ENCODE data around the gene EBF4.
A peak's percentile ranks its signal among the peaks of the same experiment; 100 is the strongest.

The EBF4 gene

GRCh38 chr20:2752567-2753460 is 60.2 kb downstream of the EBF4 start:
- peak; percentile 90 for TF ChIP-seq CTCF (IDR thresholded peaks at IDR 0.05; ENCODE audit: low read depth, low read length)
- no peak for TF ChIP-seq EZH2phosphoT487 (IDR thresholded peaks at IDR 0.05; ENCODE audit: low read depth)
- Histone ChIP-seq H3K4me3 (ENCODE audit: low read length) (peak overlapping the region; percentile 57), H3K79me2 (ENCODE audit: low read length) (no peaks in the 10 kb centered on the region), H3K27me3 (ENCODE audit: low read depth, low read length) (peaks cover 48% of the 10 kb centered on the region), H2AFZ (ENCODE audit: low read depth, low read length) (no peak overlapping the region), H3K9me3 (ENCODE audit: insufficient read depth, low read length) (no peaks in the 10 kb centered on the region), H3K36me3 (replicated peaks; ENCODE audit: low read depth, low read length) (no peaks in the 10 kb centered on the region), H4K20me1 (ENCODE audit: insufficient read depth, low read length) (no peaks in the 10 kb centered on the region), H3K4me1 (ENCODE audit: low read length) (peaks cover 29% of the 10 kb centered on the region), H3K9ac (ENCODE audit: low read length) (no peak overlapping the region), H3K4me2 (ENCODE audit: low read length) (peak overlapping the region; percentile 57), H3K27ac (ENCODE audit: low read length) (no peak overlapping the region)

- peaks cover 24% of the 10 kb centered on the region for H3K4me1 ChIP-seq (ENCODE audit: low read length)
- H3K4me2 ChIP-seq (ENCODE audit: low read length) = peak overlapping the region; percentile 57
- no peak for TF ChIP-seq EZH2phosphoT487 (IDR thresholded peaks at IDR 0.05; ENCODE audit: low read depth)
- no peak for TF ChIP-seq CTCF (IDR thresholded peaks at IDR 0.05; ENCODE audit: low read depth, low read length)
- no peak overlapping the region for H3K9ac ChIP-seq (ENCODE audit: low read length)
- no peak overlapping the region for H3K27ac ChIP-seq (ENCODE audit: low read length)
- H3K9me3 ChIP-seq (ENCODE audit: insufficient read depth, low read length) = no peaks in the 10 kb centered on the region
- H2AFZ ChIP-seq (ENCODE audit: low read depth, low read length) = no peak overlapping the region
- peaks cover 47% of the 10 kb centered on the region for H3K27me3 ChIP-seq (ENCODE audit: low read depth, low read length)
- no peaks in the 10 kb centered on the region for H3K79me2 ChIP-seq (ENCODE audit: low read length)
- H3K4me3 ChIP-seq (ENCODE audit: low read length) = no peak overlapping the region
- H4K20me1 ChIP-seq (ENCODE audit: insufficient read depth, low read length) = no peaks in the 10 kb centered on the region
- H3K36me3 ChIP-seq (replicated peaks; ENCODE audit: low read depth, low read length) = no peaks in the 10 kb centered on the region
Observed at GRCh38 chr20:2753461-2754040, 61.0 kb downstream of the EBF4 start.

GRCh38 chr20:2754424-2754823 is 61.8 kb downstream of the EBF4 start:
- H3K4me2 ChIP-seq (ENCODE audit: low read length) = no peak overlapping the region
- H4K20me1 ChIP-seq (ENCODE audit: insufficient read depth, low read length) = no peaks in the 10 kb centered on the region
- H3K9me3 ChIP-seq (ENCODE audit: insufficient read depth, low read length) = no peaks in the 10 kb centered on the region
- H3K79me2 ChIP-seq (ENCODE audit: low read length) = no peaks in the 10 kb centered on the region
- H3K27ac ChIP-seq (ENCODE audit: low read length) = no peak overlapping the region
- no peak overlapping the region for H3K4me3 ChIP-seq (ENCODE audit: low read length)
- no peak overlapping the region for H2AFZ ChIP-seq (ENCODE audit: low read depth, low read length)
- TF ChIP-seq CTCF (IDR thresholded peaks at IDR 0.05; ENCODE audit: low read depth, low read length) = no peak
- no peak for TF ChIP-seq EZH2phosphoT487 (IDR thresholded peaks at IDR 0.05; ENCODE audit: low read depth)
- H3K36me3 ChIP-seq (replicated peaks; ENCODE audit: low read depth, low read length) = no peaks in the 10 kb centered on the region
- H3K9ac ChIP-seq (ENCODE audit: low read length) = no peak overlapping the region
- peaks cover 15% of the 10 kb centered on the region for H3K4me1 ChIP-seq (ENCODE audit: low read length)
- H3K27me3 ChIP-seq (ENCODE audit: low read depth, low read length) = peaks cover 47% of the 10 kb centered on the region

- H3K4me3 ChIP-seq (ENCODE audit: low read length) = no peak overlapping the region
- H3K27me3 ChIP-seq (ENCODE audit: low read depth, low read length) = peaks cover 47% of the 10 kb centered on the region
- H3K4me2 ChIP-seq (ENCODE audit: low read length) = no peak overlapping the region
- no peaks in the 10 kb centered on the region for H3K79me2 ChIP-seq (ENCODE audit: low read length)
- no peaks in the 10 kb centered on the region for H3K9me3 ChIP-seq (ENCODE audit: insufficient read depth, low read length)
- H4K20me1 ChIP-seq (ENCODE audit: insufficient read depth, low read length) = no peaks in the 10 kb centered on the region
- H3K36me3 ChIP-seq (replicated peaks; ENCODE audit: low read depth, low read length) = no peaks in the 10 kb centered on the region
- H3K27ac ChIP-seq (ENCODE audit: low read length) = no peak overlapping the region
- H2AFZ ChIP-seq (ENCODE audit: low read depth, low read length) = no peak overlapping the region
- H3K4me1 ChIP-seq (ENCODE audit: low read length) = peaks cover 15% of the 10 kb centered on the region
- H3K9ac ChIP-seq (ENCODE audit: low read length) = no peak overlapping the region
- TF ChIP-seq EZH2phosphoT487 (IDR thresholded peaks at IDR 0.05; ENCODE audit: low read depth) (no peak), CTCF (IDR thresholded peaks at IDR 0.05; ENCODE audit: low read depth, low read length) (no peak)
Observed at GRCh38 chr20:2755451-2756055, 63.0 kb downstream of the EBF4 start.
